HL-60 (cell line): Measurements from ENCODE around the gene SLC1A6.

Experiments
- DNase-seq, 2 experiments: peaks; one replicate each; pipeline ENCODE4 v3.0.0-alpha.2; 2010 to 2020; ENCODE audit warnings: low read depth in 1 of 2, low spot score in 1 of 2
- H3K27ac ChIP-seq: fragments of 250-450 bp; sonication (Bioruptor Pico); replicated peaks from 2 replicates; pipeline ENCODE4 v1.5.1; 2020; ENCODE audit warnings: mild to moderate bottlenecking, moderate library complexity
- H3K27me3 ChIP-seq: fragments of 250-450 bp; sonication (Bioruptor Pico); 2 replicates; pipeline ENCODE4 v1.5.1; 2021; ENCODE audit warnings: mild to moderate bottlenecking, moderate library complexity; ENCODE audit not compliant: insufficient read depth, poor library complexity, severe bottlenecking
- H3K4me3 ChIP-seq: replicated peaks from 2 replicates; pipeline ENCODE4 v1.5.1; 2011; ENCODE audit warnings: mild to moderate bottlenecking, control low read depth, low read length; ENCODE audit not compliant: insufficient read depth
- CTCF ChIP-seq: IDR thresholded peaks from one replicate; pipeline ENCODE4 v1.5.1; 2011; ENCODE audit warnings: low read length, control low read depth, inconsistent platforms; ENCODE audit not compliant: insufficient read depth
- GABPA ChIP-seq: IDR thresholded peaks from 2 replicates; pipeline ENCODE4 v1.6.1; 2012; ENCODE audit warnings: low read depth
- POLR2AphosphoS5 ChIP-seq: IDR thresholded peaks from 2 replicates; pipeline ENCODE4 v1.6.1; 2012; ENCODE audit warnings: low read depth
- SPI1 ChIP-seq: IDR thresholded peaks from 2 replicates; pipeline ENCODE4 v1.6.1; 2012; ENCODE audit warnings: low read depth, mild to moderate bottlenecking, borderline replicate concordance
- TF ChIP-seq, protein P1 (sequence below): IDR thresholded peaks from 2 replicates; pipeline ENCODE4 v1.6.1; 2012; ENCODE audit warnings: low read depth; ENCODE audit not compliant: insufficient replicate concordance

The SLC1A6 gene

DNA sequence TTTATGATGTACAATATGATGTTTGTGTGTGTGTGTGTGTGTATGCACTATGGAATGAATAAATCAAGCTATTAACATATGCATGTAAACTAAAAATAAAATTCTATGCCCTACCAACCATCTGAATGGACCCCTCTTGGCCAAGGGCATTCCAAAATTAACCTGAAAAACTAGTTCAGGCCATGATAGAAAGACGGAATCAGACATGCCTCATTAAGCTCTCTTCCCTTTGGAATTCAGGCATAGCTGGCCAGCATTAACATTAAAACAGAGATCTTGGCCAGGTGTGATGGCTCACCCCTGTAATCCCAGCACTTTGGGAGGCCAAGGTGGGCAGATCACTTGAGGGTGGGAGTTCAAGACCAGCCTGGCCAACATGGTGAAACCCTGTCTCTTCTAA, 18.3 kb upstream of the SLC1A6 start:
- no peak overlapping the region for H3K27ac ChIP-seq
- no peaks in the 10 kb centered on the region for H3K27me3 ChIP-seq
- TF ChIP-seq GABPA (no peak), CTCF (no peak), SPI1 (no peak), POLR2AphosphoS5 (no peak)
- TF ChIP-seq, protein P1, sequence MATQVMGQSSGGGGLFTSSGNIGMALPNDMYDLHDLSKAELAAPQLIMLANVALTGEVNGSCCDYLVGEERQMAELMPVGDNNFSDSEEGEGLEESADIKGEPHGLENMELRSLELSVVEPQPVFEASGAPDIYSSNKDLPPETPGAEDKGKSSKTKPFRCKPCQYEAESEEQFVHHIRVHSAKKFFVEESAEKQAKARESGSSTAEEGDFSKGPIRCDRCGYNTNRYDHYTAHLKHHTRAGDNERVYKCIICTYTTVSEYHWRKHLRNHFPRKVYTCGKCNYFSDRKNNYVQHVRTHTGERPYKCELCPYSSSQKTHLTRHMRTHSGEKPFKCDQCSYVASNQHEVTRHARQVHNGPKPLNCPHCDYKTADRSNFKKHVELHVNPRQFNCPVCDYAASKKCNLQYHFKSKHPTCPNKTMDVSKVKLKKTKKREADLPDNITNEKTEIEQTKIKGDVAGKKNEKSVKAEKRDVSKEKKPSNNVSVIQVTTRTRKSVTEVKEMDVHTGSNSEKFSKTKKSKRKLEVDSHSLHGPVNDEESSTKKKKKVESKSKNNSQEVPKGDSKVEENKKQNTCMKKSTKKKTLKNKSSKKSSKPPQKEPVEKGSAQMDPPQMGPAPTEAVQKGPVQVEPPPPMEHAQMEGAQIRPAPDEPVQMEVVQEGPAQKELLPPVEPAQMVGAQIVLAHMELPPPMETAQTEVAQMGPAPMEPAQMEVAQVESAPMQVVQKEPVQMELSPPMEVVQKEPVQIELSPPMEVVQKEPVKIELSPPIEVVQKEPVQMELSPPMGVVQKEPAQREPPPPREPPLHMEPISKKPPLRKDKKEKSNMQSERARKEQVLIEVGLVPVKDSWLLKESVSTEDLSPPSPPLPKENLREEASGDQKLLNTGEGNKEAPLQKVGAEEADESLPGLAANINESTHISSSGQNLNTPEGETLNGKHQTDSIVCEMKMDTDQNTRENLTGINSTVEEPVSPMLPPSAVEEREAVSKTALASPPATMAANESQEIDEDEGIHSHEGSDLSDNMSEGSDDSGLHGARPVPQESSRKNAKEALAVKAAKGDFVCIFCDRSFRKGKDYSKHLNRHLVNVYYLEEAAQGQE = no peak
- no peak for DNase-seq
- H3K4me3 ChIP-seq = no peak overlapping the region

DNA sequence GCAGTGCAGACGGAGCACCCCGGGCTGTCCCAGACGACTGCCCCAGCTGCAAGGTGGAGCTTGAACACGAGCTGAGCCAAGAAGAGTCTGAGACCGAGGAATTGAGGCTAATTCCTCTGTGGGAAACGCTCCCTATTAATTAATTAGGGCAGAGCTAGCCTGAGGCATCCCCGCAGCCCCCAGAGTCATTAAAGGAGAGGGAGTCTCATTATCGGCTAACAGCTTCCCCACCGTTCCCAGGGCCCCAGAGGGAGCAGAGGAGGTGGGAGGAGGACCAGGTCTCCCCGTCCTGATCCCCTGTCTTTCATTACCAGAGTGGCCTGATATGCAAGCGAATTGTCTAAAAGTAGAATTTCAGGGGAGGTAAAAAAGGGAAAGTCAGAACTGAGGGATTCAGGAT, 13.1 kb upstream of the SLC1A6 start:
- no peak for TF ChIP-seq CTCF
- TF ChIP-seq, protein P1 = no peak
- no peak for TF ChIP-seq GABPA
- no peak for TF ChIP-seq POLR2AphosphoS5
- TF ChIP-seq SPI1 = no peak
- no peak for DNase-seq

DNA sequence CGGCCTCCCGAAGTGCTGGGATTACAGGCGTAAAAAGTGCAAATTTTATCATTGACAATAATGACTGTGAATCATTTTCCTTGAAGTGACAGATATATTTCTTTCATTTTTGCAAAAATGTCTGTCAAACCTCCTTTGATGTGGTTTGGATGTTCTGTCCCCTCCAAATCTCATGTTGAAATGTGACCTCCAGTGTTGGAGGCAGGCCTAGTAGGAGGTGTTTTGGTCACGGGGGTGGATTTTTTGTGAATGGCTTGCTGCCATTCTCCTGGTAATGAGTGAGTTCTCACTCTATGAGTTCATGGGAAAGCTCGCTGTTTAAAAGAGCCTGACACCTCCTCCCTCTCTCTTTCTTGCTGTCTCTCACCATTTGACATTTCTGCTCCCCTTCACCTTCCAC, 5.5 kb upstream of the SLC1A6 start:
- peaks cover 3% of the 10 kb centered on the region for H3K27me3 ChIP-seq
- TF ChIP-seq, protein P1 = no peak
- TF ChIP-seq POLR2AphosphoS5 = no peak
- TF ChIP-seq SPI1 = no peak
- no peak for TF ChIP-seq CTCF
- H3K27ac ChIP-seq = no peak overlapping the region
- no peak for DNase-seq
- H3K4me3 ChIP-seq = no peak overlapping the region

More for the DNA sequence above, 13.1 kb upstream of the SLC1A6 start:
- Histone ChIP-seq H3K4me3 (no peak overlapping the region), H3K27me3 (no peaks in the 10 kb centered on the region), H3K27ac (no peak overlapping the region)
